ENCODE results near the gene SARNP. TPM values are rescaled to one million over a fixed set of nuclear protein-coding genes. Genes with fewer than 3 reads are reported as not detected.

The SARNP gene
- total RNA-seq, 4 donors from 2014 or later, result 32.0 to 45.8 (median 40.1) TPM

GRCh38 chr12:55812088-55812487, 5.4 kb downstream of the SARNP start:
- WGBS, result 35% methylated on average over 1 of the region's 1 CpG
- Histone ChIP-seq H3K9me3 (no peaks in the 10 kb centered on the region), H3K4me3 (no peak overlapping the region), H3K4me1 (peaks cover 34% of the 10 kb centered on the region), H3K27ac (no peak overlapping the region), H3K27me3 (no peaks in the 10 kb centered on the region), H3K36me3 (peaks cover 19% of the 10 kb centered on the region)
- no peak for DNase-seq (ENCODE audit: low spot score in 2 of 2)
- TF ChIP-seq CTCF (IDR thresholded peaks at IDR 0.05), result no peak
- no peak for TF ChIP-seq POLR2A (IDR thresholded peaks at IDR 0.05)
- TF ChIP-seq POLR2AphosphoS5 (IDR thresholded peaks at IDR 0.05), result no peak
- no peak for TF ChIP-seq EP300 (IDR thresholded peaks at IDR 0.05)

GRCh38 chr12:55809274-55809673, 8.2 kb downstream of the SARNP start:
- H3K36me3 ChIP-seq, result peaks cover 16% of the 10 kb centered on the region
- no peak for DNase-seq (ENCODE audit: low spot score in 2 of 2)
- no peaks in the 10 kb centered on the region for H3K9me3 ChIP-seq
- peaks cover 9% of the 10 kb centered on the region for H3K4me1 ChIP-seq
- WGBS, result 79% methylated on average over 5 of the region's 5 CpGs
- no peaks in the 10 kb centered on the region for H3K27me3 ChIP-seq
- TF ChIP-seq POLR2A (IDR thresholded peaks at IDR 0.05), result no peak
- TF ChIP-seq EP300 (IDR thresholded peaks at IDR 0.05), result no peak
- no peak for TF ChIP-seq CTCF (IDR thresholded peaks at IDR 0.05)
- TF ChIP-seq POLR2AphosphoS5 (IDR thresholded peaks at IDR 0.05), result no peak
- H3K27ac ChIP-seq, result no peak overlapping the region
- H3K4me3 ChIP-seq, result no peak overlapping the region

GRCh38 chr12:55806982-55807381, 10.5 kb downstream of the SARNP start:
- Histone ChIP-seq H3K36me3 (peaks cover 26% of the 10 kb centered on the region), H3K27me3 (no peaks in the 10 kb centered on the region), H3K27ac (no peak overlapping the region), H3K4me3 (no peak overlapping the region), H3K9me3 (no peaks in the 10 kb centered on the region), H3K4me1 (no peaks in the 10 kb centered on the region)
- DNase-seq (ENCODE audit: low spot score in 2 of 2), result no peak
- 96% methylated on average over 8 of the region's 8 CpGs for WGBS
- TF ChIP-seq CTCF (IDR thresholded peaks at IDR 0.05) (no peak), EP300 (IDR thresholded peaks at IDR 0.05) (no peak), POLR2AphosphoS5 (IDR thresholded peaks at IDR 0.05) (no peak), POLR2A (IDR thresholded peaks at IDR 0.05) (no peak)

GRCh38 chr12:55797550-55797949, 20.0 kb downstream of the SARNP start:
- Histone ChIP-seq H3K4me3 (no peak overlapping the region), H3K9me3 (no peaks in the 10 kb centered on the region), H3K27me3 (no peaks in the 10 kb centered on the region), H3K36me3 (peaks cover 83% of the 10 kb centered on the region), H3K27ac (no peak overlapping the region), H3K4me1 (no peaks in the 10 kb centered on the region)
- DNase-seq (ENCODE audit: low spot score in 2 of 2), result no peak
- TF ChIP-seq CTCF (IDR thresholded peaks at IDR 0.05) (no peak), EP300 (IDR thresholded peaks at IDR 0.05) (no peak), POLR2A (IDR thresholded peaks at IDR 0.05) (no peak), POLR2AphosphoS5 (IDR thresholded peaks at IDR 0.05) (no peak)
- WGBS, result 70% methylated on average over 4 of the region's 4 CpGs

- TF ChIP-seq EP300 (IDR thresholded peaks at IDR 0.05) (no peak), POLR2A (IDR thresholded peaks at IDR 0.05) (no peak), CTCF (IDR thresholded peaks at IDR 0.05) (no peak), POLR2AphosphoS5 (IDR thresholded peaks at IDR 0.05) (no peak)
- Histone ChIP-seq H3K27me3 (no peaks in the 10 kb centered on the region), H3K4me3 (no peak overlapping the region), H3K4me1 (no peaks in the 10 kb centered on the region), H3K36me3 (peaks cover 88% of the 10 kb centered on the region), H3K9me3 (no peaks in the 10 kb centered on the region), H3K27ac (no peak overlapping the region)
- no peak for DNase-seq (ENCODE audit: low spot score in 2 of 2)
- WGBS, result 65% methylated on average over 5 of the region's 5 CpGs
Measured at GRCh38 chr12:55797068-55797467, 20.5 kb downstream of the SARNP start.
